SK-N-MC (cell line): Measurements from ENCODE around the gene MGAT5.

Experiments
- EZH2 ChIP-seq: fragments of 200-600 bp; sonication (generic); IDR thresholded peaks from one replicate; pipeline ENCODE4 v1.6.1; 2017; ENCODE audit warnings: antibody characterized with exemption
- FOXP2 ChIP-seq: optimal IDR thresholded peaks from 2 replicates; pipeline ENCODE3; 2011; ENCODE audit warnings: mild to moderate bottlenecking, moderate library complexity; ENCODE audit not compliant: insufficient read depth; ENCODE audit errors: extremely low read length, control extremely low read depth
- POLR2AphosphoS5 ChIP-seq: IDR thresholded peaks from 2 replicates; pipeline ENCODE4 v1.6.1; 2012; ENCODE audit warnings: mild to moderate bottlenecking, low read depth, low read length, borderline replicate concordance

GRCh38 chr2:134234535-134234934 lies 19.3 kb upstream of the MGAT5 start:
- TF ChIP-seq POLR2AphosphoS5, result no peak
- TF ChIP-seq EZH2, result no peak
- no peak for TF ChIP-seq FOXP2
